AG08396 (cell line): ENCODE measurements around the gene SLC26A5.
"Not testable (repeated sequence)": the region's sequence is repeated elsewhere in the genome, so short reads cannot be mapped to it uniquely, and the experiment has no call there.

ENCODE experiments used
- DNase-seq: peaks from one replicate; pipeline ENCODE4 v3.0.0; 2012; ENCODE audit warnings: low spot score, mixed read lengths

The SLC26A5 gene

DNA sequence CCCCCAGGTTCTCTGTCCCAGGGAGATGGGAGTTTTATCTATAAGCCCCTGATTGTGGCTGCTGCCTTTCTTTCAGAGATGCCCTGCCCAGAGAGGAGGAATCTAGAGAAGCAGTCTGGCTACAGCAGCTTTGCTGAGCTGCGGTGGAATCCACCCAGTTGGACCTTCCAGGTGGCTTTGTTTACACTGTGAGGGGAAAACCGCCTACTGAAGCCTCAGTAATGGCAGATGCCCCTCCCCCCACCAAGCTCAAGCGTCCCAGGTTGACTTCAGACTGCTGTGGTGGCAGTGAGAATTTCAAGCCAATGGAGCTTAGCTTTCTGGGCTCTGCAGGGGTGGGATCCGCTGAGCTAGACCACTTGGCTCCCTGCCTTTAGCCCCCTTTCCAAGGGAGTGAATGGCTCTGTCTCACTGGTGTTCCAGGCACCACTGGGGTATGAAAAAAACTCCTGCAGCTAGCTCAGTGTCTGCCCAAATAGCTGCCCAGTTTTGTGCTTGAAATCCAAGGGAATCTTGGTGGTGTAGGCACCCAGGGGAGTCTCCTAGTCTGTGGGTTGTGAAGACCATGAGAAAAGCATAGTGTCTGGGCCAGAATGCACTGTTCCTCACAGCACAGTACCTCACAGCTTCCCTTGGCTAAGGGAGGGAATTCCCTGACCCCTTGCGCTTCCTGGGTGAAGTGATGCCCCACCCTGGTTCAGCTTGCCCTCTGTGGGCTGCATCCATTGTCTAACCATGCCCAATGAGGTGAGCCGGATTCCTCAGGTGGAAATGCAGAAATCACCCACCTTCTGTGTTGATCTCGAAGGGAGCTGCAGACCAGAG is 40.0 kb downstream of the SLC26A5 start:
- not testable (repeated sequence) for DNase-seq

DNA sequence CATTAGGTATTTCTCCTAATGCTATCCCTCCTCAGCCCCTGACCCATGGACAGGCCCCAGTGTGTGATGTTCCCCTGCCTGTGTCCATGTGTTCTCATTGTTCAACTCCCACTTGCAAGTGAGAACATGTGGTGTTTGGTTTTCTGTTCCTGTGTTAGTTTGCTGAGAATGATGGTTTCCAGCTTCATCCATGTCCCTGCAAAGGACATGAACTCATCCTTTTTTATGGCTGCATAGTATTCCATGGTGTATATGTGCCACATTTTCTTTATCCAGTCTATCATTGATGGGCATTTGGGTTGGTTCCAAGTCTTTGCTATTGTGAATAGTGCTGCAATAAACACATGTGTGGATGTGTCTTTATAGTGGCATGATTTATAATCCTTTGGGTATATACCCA is 46.3 kb downstream of the SLC26A5 start:
- not testable (repeated sequence) for DNase-seq

DNA sequence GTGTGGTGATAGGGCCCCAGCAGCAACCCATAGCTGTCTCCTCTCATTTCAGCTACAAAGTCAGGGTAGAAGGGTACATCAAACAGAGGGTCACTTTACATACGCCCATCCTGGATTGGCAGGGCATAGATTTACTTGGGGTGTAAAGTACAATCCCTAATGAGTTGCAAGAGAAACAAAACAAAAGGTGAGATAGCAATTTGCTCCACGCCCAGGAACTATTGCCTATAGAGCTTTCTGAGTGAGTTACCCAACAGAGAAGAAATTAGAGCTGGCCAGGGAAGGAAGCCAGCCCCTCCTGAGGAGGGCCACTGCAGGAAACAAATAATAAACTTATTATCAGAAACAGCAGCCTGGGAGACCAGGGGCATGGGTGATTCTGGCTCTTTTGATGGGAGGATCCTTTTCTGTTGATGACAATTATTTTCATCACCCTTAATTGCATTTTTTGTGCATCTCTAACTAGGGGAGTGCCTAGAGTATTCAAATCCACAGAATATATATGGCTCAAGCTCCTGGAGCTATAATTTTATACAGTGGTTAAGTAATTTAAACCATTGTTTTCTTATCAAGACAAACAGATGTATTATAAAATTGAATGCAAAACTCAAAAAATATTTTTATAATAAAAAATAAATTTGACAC is 47.4 kb downstream of the SLC26A5 start:
- no peak for DNase-seq

DNA sequence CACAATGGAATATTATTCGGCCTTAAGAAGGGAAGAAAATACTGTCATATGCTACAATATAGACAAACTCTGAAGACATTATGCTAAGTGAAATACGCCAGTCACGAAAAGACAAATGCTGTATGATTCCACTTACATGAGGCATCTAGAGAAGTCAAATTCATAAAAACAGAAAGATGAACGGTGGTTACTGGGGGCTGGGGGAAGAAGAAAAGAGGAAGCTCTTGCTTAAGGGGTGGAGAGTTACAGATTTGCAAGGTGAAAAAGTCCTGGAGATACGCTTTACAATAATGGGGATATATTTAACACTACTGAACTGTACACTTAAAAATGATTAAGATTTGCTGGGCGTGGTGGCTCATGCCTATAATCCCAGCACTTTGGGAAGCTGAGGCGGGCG is 49.5 kb downstream of the SLC26A5 start:
- DNase-seq: no peak

DNA sequence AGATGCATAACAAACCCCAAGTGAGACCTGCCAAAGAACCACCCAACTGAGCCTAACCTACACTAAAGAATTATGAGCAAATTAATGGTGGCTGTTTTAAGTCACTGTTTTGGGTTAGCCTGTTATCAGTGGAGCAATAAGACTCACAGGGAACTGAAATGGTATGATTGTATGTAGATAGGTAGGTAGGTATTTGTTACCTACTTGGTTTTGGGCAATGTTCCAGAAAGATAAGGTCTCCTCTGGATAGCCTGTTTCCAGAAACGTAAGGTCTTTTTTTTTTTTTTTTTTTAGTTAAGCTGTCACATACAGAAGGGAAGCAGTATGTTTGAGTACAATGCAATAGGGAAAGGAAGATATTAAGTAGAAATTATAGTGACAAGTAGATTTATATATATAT is 50.9 kb downstream of the SLC26A5 start:
- no peak for DNase-seq

DNA sequence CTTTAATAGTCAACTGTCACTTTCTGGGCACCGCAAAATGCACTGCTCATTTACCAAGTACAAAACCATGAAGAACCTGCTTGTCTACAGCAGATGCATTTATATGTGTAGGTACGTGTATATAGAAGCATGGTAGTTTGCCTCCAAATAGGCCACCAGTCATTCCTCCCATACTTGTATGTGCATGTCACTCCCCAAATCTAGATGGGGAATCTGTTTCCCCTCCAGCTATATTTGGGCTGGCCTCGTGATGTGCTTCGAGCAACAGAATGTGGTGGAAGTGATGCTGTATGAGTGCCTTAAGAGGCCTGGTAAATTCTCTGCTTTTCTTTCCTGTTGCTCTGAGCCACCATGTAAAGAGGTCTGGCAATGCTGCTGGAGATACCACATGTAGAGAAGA is 51.4 kb downstream of the SLC26A5 start:
- no peak for DNase-seq

DNA sequence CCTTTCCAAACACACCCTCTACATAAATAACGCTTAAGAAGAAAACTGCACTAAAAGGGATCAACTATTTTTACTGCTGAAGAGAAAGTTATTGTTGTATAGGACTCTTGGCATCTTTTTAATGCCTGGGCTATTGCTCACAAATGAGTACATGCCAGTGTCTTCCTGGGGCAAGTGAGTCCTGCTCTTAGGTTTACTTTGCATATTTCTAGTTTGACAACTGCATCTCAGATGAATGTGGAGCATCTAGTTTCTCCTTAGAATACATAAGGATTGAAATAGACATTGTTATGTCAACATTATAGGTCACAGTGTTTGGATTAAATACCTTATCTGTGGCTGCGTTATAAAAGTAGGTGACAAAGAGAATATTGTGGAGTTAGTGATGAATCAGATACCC is 54.0 kb downstream of the SLC26A5 start:
- no peak for DNase-seq

DNA sequence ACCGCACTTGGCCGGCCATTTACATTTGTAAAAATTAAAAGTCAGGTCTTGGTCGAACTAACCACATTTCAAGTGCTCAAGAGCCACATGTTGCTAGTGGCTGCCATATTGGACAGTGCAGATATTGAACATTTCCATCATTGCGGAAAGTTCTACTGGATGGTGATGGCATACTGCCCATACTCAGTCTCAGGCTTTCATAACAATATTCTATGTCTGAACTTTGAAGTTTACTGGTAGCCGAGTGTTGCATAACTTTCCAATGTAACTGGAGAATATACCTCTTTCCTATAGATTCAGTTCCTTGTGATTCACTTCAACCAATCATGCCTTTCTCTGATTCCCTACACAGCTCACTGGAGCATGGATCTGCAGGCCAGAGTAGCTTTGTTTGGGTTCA is 54.9 kb downstream of the SLC26A5 start:
- no peak for DNase-seq

DNA sequence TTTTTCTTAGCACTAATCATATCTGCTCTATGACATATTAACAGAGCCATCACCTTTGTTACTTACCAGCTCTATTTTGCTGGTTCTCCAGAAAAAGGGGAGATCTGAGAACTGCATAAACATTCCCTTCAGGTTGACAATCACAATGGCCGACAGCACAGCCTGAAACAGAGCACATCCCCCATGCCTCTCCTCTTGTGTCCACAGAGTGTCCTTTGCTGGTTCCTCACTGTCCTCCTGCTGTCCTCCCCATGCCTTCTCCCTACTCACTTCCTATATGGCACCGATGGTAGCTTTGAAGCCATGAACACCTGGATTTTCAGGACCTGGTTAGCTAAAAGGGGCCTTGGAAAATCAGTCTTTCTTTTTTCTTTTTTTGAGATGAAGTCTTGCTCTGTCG is 56.7 kb downstream of the SLC26A5 start:
- no peak for DNase-seq

DNA sequence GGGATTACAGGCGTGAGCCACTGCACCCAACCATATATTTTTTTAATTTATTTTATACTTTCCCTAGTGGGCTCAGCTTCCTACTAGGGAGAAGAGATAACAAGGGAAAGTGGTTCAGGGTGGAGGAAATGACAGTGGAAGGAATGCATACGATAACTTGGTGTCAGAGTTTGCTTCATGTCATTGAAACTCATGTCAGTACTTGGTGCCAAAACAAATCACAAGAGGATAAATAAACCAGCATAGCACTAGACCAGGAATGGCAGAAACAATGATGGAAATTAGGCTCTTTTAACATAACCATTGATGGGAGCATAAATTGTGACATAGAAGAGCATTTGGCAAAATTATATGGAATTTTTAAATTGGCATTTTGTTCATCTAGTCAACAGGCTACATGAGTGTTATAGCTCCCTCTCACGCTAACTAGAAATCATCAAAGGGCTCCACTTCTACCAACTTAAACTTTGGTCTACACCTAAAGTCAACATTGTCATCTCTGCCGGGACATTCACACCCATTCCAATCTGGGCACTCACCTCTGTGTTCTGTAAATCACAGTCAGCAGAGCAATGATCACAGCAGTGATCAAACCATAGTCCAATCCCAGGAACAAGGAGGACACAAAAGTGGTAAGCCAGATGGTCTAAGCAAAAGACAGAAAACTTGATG is 57.4 kb downstream of the SLC26A5 start:
- DNase-seq: no peak

DNA sequence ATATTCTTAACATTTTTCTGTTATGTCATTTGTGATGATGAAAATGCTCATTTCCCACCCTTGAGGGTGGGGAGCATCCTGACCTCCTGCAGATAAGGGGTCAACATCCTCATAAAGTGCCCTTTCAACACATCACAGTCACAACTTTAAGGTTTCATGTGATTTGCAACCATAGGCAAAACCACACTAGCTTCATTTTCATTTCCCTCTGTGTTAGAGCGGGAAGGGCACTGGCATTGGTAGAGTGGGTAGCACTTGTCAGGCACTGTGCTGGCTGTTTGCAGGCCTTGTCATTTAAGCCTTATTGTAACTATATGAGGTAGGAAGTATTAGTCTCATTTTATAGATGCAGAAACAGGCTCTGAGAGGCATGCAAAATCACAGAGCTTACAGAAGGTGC is 58.8 kb downstream of the SLC26A5 start:
- DNase-seq: no peak

DNA sequence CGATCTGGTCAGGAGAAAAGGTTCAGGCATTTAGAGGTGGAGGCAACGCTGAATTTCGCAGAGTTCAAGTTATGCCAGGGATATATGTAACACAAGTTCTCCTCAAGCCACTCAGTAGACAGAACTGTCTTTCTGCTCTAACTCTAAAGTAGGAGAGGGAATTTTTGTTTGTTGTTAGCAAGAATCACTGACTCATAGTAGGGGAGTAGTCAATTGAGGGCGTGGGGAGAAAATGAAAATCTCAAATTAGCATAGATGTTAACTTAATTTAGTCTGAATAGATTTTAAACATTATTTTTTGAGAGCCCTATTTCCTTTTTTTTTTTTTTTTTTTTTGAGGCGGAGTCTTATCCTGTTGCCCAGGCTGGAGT is 64.0 kb downstream of the SLC26A5 start:
- no peak for DNase-seq

DNA sequence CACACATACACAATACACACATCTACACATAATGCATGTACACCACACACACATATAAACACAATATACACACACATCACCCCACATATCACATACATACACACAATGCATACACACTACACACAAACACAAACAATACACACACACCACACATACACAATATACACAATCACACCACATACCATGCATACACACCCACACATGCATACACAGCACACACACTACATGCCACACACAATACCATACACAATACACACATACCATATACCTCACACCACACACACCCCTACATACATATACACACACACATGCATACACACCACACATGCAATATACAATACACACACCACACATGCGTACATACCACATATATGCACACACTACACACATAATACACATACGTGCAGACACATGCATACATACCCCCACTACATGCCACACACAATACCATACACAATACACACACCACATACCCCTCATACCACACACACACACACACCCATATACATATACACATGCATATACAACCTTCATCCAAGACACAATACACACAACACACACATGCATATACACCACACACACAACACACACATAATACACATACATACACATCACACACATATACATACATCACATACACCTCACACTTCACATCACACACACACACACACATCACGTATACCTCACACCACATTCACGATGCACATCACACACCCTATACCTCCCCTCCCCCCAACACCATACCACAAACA is 64.6 kb downstream of the SLC26A5 start:
- no peak for DNase-seq

DNA sequence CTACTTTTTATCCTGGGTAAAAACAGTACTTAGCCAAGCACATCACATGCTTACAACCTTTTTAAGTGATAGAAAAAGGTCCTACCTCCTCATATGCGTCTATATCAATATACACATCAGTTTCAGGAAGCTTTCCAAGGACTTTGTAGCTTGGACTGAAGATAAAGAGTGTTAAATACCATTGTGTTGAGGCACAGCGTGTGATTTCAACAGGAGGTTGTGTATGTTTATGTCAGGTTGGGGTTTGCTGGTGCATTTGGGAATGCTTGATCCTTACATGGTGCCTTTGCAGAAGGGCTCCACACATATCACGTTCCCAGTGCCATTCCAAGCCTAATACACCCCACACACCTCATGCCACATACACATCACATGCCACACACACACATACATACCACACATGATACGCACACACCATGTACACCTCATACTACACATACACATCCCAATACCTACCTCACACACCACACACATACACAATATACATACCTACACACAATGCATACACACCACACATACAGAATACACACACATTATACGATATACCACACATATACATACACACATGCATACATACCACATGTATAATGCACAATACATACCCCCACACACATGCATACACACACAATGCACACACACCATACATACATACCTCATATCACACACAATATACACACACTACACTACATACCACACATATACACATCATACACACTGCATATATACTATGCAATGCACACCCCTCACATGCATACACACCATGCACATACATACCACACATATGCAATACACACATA is 65.4 kb downstream of the SLC26A5 start:
- DNase-seq: no peak

DNA sequence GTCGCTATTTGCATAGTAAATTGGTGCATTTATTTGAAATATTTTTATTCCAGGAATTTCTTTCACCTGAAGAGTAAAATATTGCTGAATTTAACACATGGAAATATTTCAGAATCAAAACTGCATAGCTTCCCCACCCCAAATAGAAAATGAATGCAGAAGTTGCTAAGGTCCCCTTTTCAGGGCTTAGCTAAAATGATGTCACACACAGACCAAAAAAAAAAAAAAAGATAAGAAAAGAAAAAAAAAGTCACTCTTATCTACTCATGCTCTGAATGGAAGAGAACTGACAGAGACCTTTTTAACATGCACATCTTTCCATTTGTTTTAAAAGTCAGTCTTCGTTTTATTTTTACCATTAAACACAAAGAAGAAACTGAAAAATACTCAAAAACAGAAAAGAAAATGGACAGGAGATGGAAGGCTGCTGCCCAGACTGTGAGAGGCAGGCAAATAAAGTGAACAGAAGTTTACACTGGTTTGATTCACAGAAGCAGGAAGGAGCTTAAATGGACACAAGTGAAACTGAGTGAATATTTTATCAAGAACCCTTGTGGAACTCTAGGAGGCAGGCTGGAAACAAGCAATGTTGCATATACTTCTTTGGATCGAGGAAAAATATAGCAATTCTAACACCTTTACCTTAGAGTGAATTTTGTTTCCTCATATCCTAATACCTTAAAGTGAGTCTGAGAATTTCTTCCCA is 66.6 kb downstream of the SLC26A5 start:
- DNase-seq: no peak

DNA sequence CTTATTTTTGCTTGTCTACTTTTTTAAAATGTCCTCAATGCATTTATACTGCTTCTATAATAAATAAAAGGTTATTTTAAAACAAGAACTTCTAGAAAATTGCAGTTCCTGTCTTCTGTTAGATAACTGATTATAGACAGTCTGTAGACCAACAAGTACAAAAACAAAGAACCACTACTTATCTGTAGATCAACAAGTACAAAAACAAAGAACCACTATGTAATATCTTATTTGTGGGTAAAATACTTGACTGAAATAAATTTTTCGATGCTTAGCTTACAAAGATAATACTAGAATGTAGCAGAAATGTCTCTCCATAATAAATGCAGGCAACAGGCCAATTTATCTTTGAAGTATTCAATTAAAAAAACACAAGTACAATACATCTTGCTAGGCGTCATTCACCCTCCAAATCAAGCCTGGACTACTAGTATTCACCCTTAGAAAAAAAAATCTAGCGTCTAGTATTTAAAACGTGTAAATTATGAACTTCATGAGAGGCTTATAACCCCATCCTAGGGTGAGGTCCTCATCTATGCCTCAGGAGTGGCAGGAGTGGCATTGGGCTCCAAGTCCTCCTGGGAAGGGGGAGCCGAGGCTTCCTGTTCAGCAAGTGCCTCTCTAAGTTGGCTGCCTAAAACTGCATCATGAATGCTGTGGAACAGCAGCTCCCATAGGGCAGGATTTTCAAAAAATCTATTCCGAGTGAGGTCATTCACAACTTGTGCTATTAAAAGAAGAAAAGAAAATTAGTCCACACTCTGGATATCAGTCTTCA is 72.0 kb downstream of the SLC26A5 start:
- DNase-seq: no peak

DNA sequence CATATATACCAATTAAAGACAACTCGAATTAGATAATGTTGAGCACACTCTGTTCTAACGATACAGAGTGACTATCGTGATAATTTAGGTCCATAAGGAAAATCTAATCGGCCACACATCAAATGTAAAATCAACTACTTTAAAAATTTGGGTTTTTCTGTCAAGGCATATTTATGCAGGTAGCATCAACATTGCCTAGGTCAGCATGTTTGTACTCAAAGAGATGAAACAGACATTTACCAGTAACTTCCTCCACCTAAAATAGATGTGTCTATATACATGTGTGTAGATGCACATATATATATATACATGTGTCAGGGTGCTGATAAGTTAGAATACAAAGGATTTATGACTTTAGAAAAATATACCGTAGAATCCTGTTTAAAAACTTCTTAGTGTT is 76.6 kb downstream of the SLC26A5 start:
- DNase-seq: no peak

DNA sequence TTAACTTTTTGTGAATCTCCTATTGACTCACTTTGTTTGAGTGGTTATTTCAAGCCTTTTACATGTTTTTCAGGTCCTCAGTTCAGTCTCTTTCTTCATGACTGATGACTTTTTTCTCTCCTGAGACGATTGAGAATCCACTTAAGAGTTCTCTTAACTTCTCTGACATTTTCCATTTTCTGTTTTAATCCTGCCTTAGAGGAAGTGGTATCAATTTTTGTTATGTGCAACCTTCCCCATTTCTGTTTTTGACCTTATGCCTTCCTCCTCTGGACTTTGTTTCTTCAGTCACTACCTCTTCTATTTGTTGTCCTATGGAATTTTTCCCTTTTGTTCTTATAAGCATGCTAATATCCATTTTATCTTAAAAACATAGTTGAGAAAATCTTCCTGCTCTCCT is 96.2 kb downstream of the SLC26A5 start:
- DNase-seq: no peak

DNA sequence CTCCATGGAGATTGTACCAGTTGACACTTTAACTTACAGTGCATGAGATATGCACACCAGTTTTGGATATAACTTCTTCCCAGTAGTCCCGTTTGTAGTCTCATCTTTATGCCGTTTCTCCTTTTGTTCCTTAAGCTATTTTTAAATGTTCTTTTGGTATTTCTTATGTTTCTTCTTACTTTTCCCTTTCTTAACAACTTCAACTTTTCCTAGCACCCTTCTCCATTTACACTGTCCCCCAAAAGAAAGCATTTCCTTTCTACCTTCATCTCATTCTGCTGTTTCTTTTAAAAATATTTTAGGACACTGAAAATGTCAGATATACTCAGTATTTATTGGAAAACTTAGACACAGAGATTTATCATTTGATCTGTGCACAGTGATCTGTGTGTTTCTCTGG is 97.0 kb downstream of the SLC26A5 start:
- no peak for DNase-seq

DNA sequence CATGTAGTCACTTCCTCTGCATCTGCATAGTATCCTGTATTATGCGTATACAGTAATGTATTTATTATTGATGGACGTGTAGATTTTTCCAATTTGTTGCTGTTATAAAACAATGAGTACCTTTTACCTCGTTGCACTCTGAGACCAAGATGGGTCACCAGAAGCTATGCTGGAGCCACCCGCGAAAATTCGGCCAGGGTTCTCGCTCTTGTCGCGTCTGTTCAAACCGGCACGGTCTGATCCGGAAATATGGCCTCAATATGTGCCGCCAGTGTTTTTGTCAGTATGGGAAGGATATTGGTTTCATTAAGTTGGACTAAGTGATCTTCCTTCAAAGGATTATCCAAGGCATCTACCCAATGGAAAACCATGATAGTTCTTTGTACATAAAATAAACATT is 97.6 kb downstream of the SLC26A5 start:
- DNase-seq: no peak
